Measurements from ENCODE around the gene UNC13D. TPM values are rescaled to one million over a fixed set of nuclear protein-coding genes. Genes with fewer than 3 reads are reported as not detected.

UNC13D gene
- total and polyA plus RNA-seq, 8 donors = 4.7 to 29.0 (median 12.6) TPM

DNA sequence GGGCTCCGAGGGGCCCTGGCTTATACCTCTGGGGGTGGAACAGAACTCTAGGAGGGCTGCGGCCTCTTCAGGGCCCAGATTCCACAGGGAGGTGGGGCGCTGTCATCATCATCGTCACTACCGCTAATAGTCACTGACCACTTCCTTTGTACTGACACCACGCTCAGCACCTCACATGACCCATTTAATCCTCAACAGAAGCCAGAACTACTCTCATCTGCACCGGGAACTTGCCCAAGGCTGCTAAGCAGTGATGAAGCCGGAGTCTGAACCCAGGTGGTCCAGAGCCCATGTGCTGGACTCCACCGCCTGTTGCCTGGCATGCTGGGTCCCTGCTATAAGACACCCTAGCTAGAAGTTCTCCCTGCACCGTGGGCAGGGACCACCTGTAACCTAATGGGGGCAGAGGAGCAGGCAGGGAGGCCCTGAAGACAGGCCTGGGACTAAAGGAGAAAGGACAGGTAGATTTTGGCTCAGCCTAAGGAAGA, 12.0 kb downstream of the UNC13D start:
- H3K27ac ChIP-seq = peak overlapping the region in 2 of 4 donors; percentile 15 to 28
- WGBS, 2 donors = 86 to 90% methylated on average over 10 of the region's 10 CpGs
- FAIRE-seq = no peak
- intact Hi-C loops (cut with DNase I) = no loop called here
- no peaks in the 10 kb centered on the region for H3K9me3 ChIP-seq
- TF ChIP-seq, protein P1, sequence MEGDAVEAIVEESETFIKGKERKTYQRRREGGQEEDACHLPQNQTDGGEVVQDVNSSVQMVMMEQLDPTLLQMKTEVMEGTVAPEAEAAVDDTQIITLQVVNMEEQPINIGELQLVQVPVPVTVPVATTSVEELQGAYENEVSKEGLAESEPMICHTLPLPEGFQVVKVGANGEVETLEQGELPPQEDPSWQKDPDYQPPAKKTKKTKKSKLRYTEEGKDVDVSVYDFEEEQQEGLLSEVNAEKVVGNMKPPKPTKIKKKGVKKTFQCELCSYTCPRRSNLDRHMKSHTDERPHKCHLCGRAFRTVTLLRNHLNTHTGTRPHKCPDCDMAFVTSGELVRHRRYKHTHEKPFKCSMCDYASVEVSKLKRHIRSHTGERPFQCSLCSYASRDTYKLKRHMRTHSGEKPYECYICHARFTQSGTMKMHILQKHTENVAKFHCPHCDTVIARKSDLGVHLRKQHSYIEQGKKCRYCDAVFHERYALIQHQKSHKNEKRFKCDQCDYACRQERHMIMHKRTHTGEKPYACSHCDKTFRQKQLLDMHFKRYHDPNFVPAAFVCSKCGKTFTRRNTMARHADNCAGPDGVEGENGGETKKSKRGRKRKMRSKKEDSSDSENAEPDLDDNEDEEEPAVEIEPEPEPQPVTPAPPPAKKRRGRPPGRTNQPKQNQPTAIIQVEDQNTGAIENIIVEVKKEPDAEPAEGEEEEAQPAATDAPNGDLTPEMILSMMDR (IDR thresholded peaks at IDR 0.05) = no peak
- no peak overlapping the region for H3K4me3 ChIP-seq
- ATAC-seq = peak in 2 of 4 donors; percentile 43 to 44
- H3K27me3 ChIP-seq = no peaks in the 10 kb centered on the region
- no peak for DNase-seq
- H3K4me1 ChIP-seq = peaks cover 0 to 6% (median 0%) of the 10 kb centered on the region in 3 donors
- H3K36me3 ChIP-seq = no peaks in the 10 kb centered on the region

DNA sequence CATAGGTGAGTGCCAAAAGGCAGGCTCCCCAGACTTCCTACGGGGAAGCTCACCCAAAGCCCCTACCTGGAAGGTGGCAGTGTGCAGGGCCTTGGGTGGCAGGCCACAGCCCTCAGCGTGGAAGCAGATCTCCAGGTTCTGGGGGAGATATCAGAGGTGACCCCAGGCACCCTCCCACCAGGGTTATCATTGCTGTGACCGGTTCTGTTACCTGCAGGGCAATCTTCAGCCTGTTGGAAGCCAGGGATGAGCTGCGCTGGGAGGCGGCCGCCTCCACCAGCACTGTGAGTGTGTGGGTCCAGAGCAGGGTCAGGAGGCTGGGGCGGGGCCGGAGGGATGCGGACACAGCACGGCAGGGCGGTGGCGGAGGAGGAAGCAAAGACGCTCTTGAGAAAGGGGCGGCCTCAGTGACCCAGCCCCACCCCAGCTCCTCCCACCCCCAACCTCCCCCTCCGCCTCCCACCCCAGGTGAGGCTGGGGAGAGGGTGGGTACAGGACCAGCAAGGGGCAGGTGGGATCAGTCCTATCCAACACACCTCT, 13.1 kb downstream of the UNC13D start:
- Histone ChIP-seq H3K27me3 (no peaks in the 10 kb centered on the region), H3K27ac (no peak overlapping the region), H3K36me3 (no peaks in the 10 kb centered on the region), H3K4me1 (peaks cover 0 to 8% (median 0%) of the 10 kb centered on the region in 3 donors), H3K4me3 (no peak overlapping the region), H3K9me3 (no peaks in the 10 kb centered on the region)
- TF ChIP-seq, protein P1 (IDR thresholded peaks at IDR 0.05) = no peak
- ATAC-seq (no peak), DNase-seq (peak in 1 of 6 donors; percentile 65), FAIRE-seq (no peak)
- WGBS, 2 donors = 92 to 95% methylated on average over 13 to 15 of the region's 15 CpGs
- intact Hi-C loops (cut with DNase I) = no loop called here

DNA sequence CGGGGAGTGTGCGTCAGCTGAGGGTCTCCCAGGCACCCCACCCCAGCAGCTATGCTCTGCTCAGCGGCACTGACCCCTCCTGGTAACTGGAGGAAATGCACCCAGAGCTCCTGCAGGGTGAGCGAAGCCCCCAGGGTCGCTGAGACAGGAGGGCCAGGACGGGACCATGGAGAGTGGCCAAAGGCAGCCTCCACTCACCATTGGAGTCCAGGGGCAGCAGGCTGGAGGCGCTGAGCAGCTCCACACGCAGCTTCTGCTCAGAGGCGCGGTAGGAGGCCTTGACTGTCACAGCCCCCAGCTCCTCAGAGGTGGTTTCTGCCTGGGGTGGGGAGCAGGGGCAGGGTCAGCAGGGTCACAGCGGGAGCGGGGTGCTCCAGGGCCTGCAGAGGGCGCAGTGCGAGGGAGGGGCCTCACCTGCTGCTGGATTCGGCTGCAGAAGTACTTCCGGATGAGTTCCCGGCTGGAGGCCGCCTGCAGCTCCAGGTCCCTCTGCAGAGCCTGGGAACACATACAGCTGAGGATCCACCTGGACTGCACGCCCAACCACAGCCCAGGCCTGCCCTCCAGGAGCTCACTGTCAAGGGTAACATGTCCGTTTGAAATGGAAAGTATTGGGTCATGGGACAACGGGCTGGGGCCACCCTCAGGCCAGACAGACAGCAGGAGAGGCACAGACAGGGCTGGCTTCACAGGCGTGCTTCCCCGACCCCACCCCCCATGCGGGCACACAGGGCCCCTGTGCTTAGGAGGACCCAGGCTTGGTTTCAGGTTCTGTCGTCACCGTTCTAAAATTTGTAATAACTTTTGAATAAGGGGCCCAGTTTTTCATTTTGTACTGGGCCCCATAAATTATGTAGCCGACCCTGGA, 13.8 kb downstream of the UNC13D start:
- ATAC-seq (no peak), FAIRE-seq (no peak), DNase-seq (peak in 1 of 6 donors; percentile 72)
- no peaks in the 10 kb centered on the region for H3K27me3 ChIP-seq
- H3K36me3 ChIP-seq = no peaks in the 10 kb centered on the region
- H3K9me3 ChIP-seq = no peaks in the 10 kb centered on the region
- intact Hi-C loops (cut with DNase I) = no loop called here
- H3K27ac ChIP-seq = no peak overlapping the region
- H3K4me1 ChIP-seq = peaks cover 0 to 8% (median 0%) of the 10 kb centered on the region in 3 donors
- no peak overlapping the region for H3K4me3 ChIP-seq
- 77 to 79% methylated on average over 26 to 27 of the region's 27 CpGs for WGBS, 2 donors
- TF ChIP-seq, protein P1 (IDR thresholded peaks at IDR 0.05) = peak in 2 of 4 donors; percentile 24 to 35

DNA sequence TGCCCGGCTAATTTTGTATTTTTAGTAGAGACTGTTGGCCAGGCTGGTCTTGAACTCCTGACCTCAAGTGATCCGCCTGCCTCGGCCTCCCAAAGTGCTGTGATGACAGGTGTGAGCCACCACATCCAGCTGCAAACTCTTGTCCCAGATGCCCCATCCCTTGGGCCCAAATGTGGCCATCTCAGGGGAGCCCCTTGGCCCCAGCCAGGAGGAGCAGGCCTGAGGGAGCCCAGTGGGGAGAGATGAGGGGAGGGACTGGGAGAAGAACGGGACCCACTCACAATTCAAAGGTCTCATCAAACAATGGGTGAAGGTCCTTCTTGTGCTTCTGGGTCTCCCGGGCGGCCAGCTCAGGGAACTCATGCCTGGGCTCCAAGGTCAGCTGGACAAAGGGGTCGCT, 14.5 kb downstream of the UNC13D start:
- Histone ChIP-seq H3K36me3 (no peaks in the 10 kb centered on the region), H3K27ac (no peak overlapping the region), H3K4me1 (peaks cover 0 to 8% (median 0%) of the 10 kb centered on the region in 3 donors), H3K4me3 (no peak overlapping the region), H3K9me3 (no peaks in the 10 kb centered on the region), H3K27me3 (no peaks in the 10 kb centered on the region)
- TF ChIP-seq, protein P1 (IDR thresholded peaks at IDR 0.05) = no peak
- FAIRE-seq (no peak), DNase-seq (no peak), ATAC-seq (no peak)
- intact Hi-C loops (cut with DNase I) = loop anchor here in 1 of 3 donors (5.0 kb wide), 1 partner anchor 72 kb away; no protein-coding TSS in a partner anchor
- 76 to 81% methylated on average over 7 of the region's 7 CpGs for WGBS, 2 donors

Data from pancreas (tissue), 10 donors.